HFF-Myc (cell line): ENCODE results near the gene LCE1E.

Experiments used
- DNase-seq: peaks from one replicate; pipeline ENCODE4 v3.0.0-alpha.2; 2011; ENCODE audit warnings: low read depth; ENCODE audit errors: extremely low read depth
- H3K4me3 ChIP-seq: replicated peaks from 2 replicates; pipeline ENCODE4 v1.5.1; 2011; ENCODE audit warnings: low read depth, mild to moderate bottlenecking, control low read depth, low read length
- CTCF ChIP-seq: IDR thresholded peaks from 2 replicates; pipeline ENCODE4 v1.5.1; 2012; ENCODE audit warnings: mild to moderate bottlenecking, low read depth, low read length, control low read depth; ENCODE audit errors: missing control alignments

Gene LCE1E

GRCh38 chr1:152745765-152746444 lies 40.2 kb upstream of the LCE1E start:
- no peak for DNase-seq
- TF ChIP-seq CTCF, result no peak

GRCh38 chr1:152747831-152748230 lies 38.2 kb upstream of the LCE1E start:
- TF ChIP-seq CTCF, result no peak
- no peak for DNase-seq
- H3K4me3 ChIP-seq, result no peak overlapping the region

More at GRCh38 chr1:152745765-152746444, 40.2 kb upstream of the LCE1E start:
- H3K4me3 ChIP-seq, result no peak overlapping the region

GRCh38 chr1:152752225-152752624 lies 33.8 kb upstream of the LCE1E start:
- no peak overlapping the region for H3K4me3 ChIP-seq
- DNase-seq, result no peak
- TF ChIP-seq CTCF, result no peak

- no peak overlapping the region for H3K4me3 ChIP-seq
- DNase-seq, result no peak
- no peak for TF ChIP-seq CTCF
Measured at GRCh38 chr1:152753586-152753985, 32.5 kb upstream of the LCE1E start.

- DNase-seq, result no peak
- TF ChIP-seq CTCF, result no peak
- H3K4me3 ChIP-seq, result no peak overlapping the region
Measured at GRCh38 chr1:152756872-152757271, 29.2 kb upstream of the LCE1E start.

- TF ChIP-seq CTCF, result no peak
- H3K4me3 ChIP-seq, result no peak within 1 kb of the TSS
- DNase-seq, result no peak
Measured at GRCh38 chr1:152757747-152758146, 28.3 kb upstream of the LCE1E start, which contains the start of gene KPRP. TSS of gene KPRP (plus strand) at chr1:152758025. CDS start at chr1:152759589, 1,564 bp downstream.

GRCh38 chr1:152758636-152759035 lies 27.4 kb upstream of the LCE1E start:
- no peak for DNase-seq
- TF ChIP-seq CTCF, result no peak
- H3K4me3 ChIP-seq, result no peak overlapping the region
